Measurements from ENCODE around the gene FBXL12. TPM values are rescaled to one million over a fixed set of nuclear protein-coding genes. Genes with fewer than 3 reads are reported as not detected.
"Not testable (repeated sequence)": the region's sequence is repeated elsewhere in the genome, so short reads cannot be mapped to it uniquely, and the experiment has no call there.

Gene FBXL12
- total RNA-seq = 31.9 TPM

GRCh38 chr19:9818734-9819595, at the start of gene FBXL12:
Gene FBXL12, minus strand, starts transcription at chr19:9819079. Its CDS starts 266 bp downstream, at chr19:9818813.
- DNase-seq (ENCODE audit: low spot score) = peak; percentile 100

- peak; percentile 13 for DNase-seq (ENCODE audit: low spot score)
Measured at GRCh38 chr19:9865732-9866501, 47.0 kb upstream of the FBXL12 start.

- no peak for DNase-seq (ENCODE audit: low spot score)
Measured at GRCh38 chr19:9863759-9864158, 44.9 kb upstream of the FBXL12 start.

GRCh38 chr19:9862938-9863337, 44.1 kb upstream of the FBXL12 start:
- no peak for DNase-seq (ENCODE audit: low spot score)

- no peak for DNase-seq (ENCODE audit: low spot score)
Measured at GRCh38 chr19:9861503-9861902, 42.6 kb upstream of the FBXL12 start.

GRCh38 chr19:9860407-9860806, 41.5 kb upstream of the FBXL12 start:
- DNase-seq (ENCODE audit: low spot score) = no peak

GRCh38 chr19:9858766-9859165, 39.9 kb upstream of the FBXL12 start:
- no peak for DNase-seq (ENCODE audit: low spot score)

GRCh38 chr19:9857920-9858746, 39.3 kb upstream of the FBXL12 start:
- DNase-seq (ENCODE audit: low spot score) = no peak

GRCh38 chr19:9857076-9857721, 38.3 kb upstream of the FBXL12 start:
- DNase-seq (ENCODE audit: low spot score) = no peak

- DNase-seq (ENCODE audit: low spot score) = no peak
Measured at GRCh38 chr19:9856609-9857008, 37.7 kb upstream of the FBXL12 start.

- no peak for DNase-seq (ENCODE audit: low spot score)
Measured at GRCh38 chr19:9854282-9854846, 35.5 kb upstream of the FBXL12 start.

- no peak for DNase-seq (ENCODE audit: low spot score)
Measured at GRCh38 chr19:9850235-9850959, 31.5 kb upstream of the FBXL12 start.

- DNase-seq (ENCODE audit: low spot score) = no peak
Measured at GRCh38 chr19:9849791-9850190, 30.9 kb upstream of the FBXL12 start.

GRCh38 chr19:9848762-9849161, 29.9 kb upstream of the FBXL12 start:
- DNase-seq (ENCODE audit: low spot score) = no peak

GRCh38 chr19:9848060-9848459, 29.2 kb upstream of the FBXL12 start:
- DNase-seq (ENCODE audit: low spot score) = no peak

- DNase-seq (ENCODE audit: low spot score) = peak; percentile 35
Measured at GRCh38 chr19:9847087-9847671, 28.3 kb upstream of the FBXL12 start.

- not testable (repeated sequence) for DNase-seq (ENCODE audit: low spot score)
Measured at GRCh38 chr19:9843626-9844273, 24.9 kb upstream of the FBXL12 start.

GRCh38 chr19:9842834-9843625, 24.2 kb upstream of the FBXL12 start:
- no peak for DNase-seq (ENCODE audit: low spot score)

- peak; percentile 37 for DNase-seq (ENCODE audit: low spot score)
Measured at GRCh38 chr19:9839415-9839814, 20.5 kb upstream of the FBXL12 start.
